HG03432 (cell line): ENCODE data around the gene ZNF618.

Experiments
- ATAC-seq: cut with Tn5 transposase; IDR thresholded peaks from one replicate; pipeline ENCODE4 v1.9.1; 2021; ENCODE audit warnings: mild to moderate bottlenecking, moderate library complexity; ENCODE audit not compliant: unreplicated experiment

Gene ZNF618

DNA sequence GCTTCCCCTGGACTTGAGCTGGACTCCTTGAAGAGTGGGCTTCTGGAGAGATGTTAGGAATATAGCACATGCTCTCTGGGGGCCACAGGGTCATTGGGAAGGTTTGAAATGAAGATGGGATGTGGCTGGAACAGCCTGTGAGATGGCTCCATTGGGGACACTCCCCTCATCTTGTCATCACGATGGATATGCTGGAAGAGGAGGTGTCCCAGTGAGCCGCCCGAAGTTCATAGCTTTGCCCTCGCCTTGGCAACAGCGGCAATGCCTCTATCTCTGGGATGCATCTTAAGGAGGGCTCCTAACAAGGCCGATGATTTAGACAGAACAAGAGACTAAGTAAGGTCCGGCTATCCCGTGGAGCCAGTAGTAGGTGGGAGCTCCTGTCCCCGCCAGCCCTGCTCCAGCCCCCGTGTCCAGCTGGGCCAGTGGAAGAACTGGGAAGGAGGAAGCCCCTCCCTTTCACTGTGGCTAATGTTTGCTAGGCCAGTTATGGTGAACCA, 178.1 kb downstream of the ZNF618 start:
- no peak for ATAC-seq

DNA sequence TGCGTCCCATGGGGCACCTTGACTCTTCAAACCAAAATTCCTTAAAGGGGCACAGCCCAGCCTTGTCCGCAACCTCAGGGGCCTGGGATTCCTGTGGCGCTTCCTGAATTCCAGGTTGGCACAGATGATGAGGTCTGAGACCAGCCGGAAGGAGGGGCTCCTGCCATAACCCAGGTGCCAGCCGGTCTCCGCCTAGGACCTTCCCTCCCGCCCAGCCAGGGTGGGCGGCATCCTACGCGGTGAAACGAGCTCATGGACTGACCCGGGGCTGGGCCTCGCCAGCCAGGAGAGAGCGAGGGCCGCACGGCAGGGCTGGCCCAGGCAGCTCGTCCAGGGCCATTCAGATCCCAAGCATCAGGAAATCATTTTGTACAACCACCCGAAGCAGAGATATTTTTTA, 179.0 kb downstream of the ZNF618 start:
- no peak for ATAC-seq

DNA sequence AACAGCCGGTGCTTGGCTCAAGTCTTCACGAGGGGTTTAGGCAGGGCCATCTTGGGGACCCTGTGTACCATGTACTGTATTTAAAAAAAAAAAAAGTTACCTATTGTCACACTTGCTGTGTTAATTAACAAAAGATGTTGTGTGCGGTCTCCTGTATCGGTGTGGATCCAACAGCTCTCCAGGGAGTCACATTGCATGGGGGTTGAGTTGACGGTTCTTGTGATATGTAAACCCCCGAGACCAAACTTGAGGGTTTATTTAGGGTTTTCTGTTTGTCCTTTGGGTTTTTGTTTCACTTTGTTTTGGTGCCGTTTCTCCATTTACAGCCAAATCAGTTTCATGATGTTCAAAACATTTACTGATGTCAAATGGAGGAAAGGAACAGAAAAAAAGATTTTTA, 179.8 kb downstream of the ZNF618 start:
- no peak for ATAC-seq

DNA sequence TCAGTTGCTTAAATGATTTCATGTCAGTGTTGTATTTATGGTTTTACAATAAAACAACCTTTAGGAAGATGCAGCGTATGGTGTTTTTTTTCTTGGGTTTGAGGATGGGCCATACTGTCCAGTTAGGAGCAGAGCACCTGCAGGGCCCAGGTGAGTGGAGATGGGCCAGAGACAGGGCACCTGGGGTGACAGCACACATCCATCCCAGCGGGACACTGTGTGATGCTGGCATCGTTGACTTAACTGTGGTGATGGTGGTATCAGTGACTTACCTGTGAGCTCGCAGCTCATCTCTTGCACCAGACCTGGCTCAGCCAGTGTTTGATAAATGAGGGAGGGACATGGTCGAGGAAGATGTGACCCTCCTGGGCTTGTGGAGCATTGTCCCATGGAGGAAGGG, 180.4 kb downstream of the ZNF618 start:
- no peak for ATAC-seq

DNA sequence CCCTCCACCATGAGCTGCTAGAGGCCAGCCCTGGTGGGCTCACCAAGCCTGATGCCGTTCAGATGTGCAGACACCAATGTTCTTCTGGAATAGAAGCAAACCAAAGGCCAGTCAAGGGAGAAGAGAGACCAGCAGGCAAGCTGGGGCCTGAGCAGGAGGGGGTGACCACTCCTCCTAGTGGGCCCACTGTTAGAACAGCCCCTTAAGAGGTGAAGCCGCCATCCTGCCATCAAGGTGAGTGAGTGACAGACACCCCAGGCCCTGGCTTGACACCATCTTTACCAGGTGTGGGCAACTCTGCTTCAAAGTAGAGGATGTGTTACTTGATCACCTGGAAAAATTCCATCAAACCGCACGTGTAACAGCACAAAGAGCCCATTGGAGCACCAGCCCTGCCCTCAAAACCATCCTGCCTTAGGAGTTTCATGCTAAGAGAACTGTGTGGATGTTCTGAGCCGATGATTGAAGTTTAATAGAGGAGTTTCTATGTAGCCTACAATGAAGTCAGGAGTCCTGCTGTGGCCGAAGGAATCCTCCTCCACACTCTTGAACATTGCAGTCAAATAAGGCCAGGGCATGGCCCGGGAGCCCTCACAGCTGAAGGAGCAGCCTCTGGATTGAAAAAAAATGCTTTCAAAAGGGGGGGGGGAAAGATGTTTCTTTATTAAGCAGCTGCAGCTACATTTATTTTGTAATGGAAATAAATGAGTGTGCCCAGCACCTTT, 181.2 kb downstream of the ZNF618 start:
- ATAC-seq: no peak

DNA sequence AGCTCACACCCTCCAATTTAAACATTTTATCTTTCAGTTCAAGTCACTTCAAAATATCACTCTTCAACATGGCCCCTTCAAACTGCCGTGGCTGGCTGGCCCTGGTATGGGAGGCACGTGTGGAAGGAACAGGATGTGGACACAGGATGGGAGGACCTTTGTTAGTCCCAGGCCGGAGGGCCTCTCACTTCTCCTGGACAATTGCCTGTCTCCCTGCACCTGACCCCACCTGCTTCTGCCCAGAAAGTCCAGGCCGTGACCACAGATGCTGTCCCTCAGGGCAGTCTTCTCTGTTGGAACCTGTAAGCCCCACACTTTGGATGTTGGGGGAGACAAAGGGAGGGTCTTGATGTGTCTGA, 182.6 kb downstream of the ZNF618 start:
- ATAC-seq: no peak

DNA sequence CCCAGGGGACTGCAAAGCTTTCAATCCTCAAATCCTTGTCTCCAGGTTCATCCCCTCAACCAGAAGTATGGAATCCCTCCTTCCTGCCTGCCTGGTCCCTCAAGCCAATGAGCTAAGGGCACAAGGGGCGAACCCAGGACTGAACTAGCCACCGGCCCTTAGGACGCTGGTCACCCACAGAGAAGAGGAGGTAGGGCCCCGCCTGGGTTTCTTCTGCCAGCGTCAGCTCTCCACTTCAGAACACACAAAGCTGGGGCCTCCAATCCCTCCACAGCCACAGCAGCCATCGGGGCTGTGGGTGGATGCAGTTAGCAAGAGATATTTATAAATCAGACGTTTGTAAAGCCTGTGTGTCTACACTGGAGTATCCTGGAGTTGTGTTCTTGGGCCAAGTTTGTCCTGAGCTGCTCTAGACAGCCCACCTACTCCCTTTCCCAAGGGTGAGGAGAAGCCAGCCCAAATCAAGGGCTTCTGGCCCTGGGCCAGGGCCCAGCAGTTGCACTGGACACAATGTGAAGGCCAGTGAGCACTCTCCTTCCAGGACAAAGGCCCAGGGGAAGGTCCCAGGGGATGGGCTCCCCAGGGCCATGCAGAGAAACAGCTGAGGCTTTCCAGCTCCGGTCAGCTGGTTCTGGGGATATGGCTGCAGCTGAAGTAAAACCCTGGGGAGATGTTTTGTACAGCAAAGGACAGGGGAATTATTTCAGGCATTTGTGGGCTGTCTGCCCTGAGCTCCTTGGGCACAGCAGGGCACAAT, 183.1 kb downstream of the ZNF618 start:
- ATAC-seq: no peak

DNA sequence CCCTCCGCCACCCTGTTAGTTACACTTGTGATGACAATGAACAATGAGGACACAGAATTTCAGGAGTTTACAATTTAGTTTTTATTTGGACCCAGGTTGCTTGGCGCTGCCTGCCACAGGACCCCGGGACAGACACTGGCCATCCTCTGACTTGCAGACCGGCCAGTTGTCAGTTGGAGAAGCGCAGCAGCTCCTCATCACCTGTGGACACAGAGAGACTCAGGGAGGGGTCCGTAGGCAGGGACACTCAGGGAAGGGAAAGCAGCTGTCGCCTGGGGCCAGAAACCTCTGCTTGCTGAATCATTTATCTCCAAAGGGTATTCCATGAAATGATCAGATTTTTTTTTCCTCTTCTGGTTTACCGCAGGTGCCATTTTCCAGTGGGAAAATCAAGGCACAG, 184.0 kb downstream of the ZNF618 start:
- ATAC-seq: no peak

DNA sequence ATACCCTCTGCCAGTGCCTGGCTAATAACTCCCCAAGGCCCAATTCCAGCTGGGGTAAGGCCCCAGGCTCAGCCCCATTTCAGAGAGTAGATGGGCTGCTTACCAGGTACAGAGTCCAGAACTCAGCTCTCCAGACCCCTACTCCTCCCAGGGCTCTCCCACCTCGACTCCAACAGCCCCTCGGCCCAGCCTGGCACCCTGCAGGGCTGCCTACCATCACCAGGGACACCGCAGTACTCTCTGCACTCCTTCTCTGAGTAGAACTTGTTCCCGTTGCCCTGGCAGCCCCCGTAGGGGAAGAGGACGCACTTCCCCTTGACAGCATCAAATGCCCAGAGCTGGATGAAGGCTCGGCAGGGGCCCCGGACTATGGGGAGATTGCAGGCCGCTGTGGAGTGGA, 184.6 kb downstream of the ZNF618 start:
- no peak for ATAC-seq

DNA sequence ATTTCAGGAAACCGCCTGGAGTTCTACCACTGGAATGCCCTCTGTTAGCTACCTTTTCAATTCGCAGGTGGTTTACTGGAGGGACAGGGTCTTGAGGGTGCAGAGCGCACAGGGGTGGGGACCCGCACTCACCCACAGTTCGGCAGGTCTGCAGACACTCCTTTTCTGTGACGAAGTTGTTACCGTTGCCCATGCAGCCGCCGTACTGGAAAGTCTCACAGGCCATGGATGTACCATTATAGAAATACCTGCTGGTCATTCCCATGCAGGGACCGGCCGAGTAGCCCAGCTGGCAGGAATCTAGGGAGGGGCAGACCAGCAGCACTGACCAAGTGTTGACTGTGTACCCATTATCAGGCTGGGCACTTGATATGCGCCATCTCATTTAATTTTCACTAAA, 185.2 kb downstream of the ZNF618 start:
- ATAC-seq: no peak

DNA sequence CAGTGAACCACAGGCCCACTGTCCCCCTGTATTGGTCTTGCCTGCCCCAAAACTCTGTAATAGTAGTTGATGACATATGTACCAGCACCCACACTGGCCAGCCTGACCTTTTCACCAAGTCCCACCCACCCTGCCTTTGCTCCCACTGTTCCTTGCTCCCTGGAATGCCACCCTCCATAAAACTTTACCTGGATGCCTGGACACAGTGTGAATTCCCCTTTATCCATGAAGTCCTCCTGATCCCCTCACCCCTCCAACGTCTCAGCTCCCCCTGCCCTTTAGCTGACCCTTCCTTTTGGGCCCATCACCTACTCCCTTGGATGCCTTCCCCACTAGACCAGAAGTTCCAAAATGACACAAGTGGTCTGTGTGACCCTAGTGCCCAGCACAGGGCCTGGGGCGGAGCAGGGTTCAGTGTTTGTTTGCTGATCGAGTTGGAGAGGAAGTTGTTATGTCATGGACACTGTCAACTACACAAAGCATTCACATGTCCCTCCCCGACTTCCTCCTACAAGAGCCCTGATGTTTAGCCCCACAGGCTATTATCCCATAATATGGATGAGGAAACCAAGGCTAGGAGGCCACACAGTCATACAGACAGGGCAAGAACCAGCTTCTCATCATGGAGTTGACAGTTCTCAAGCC, 185.8 kb downstream of the ZNF618 start:
- ATAC-seq: no peak

DNA sequence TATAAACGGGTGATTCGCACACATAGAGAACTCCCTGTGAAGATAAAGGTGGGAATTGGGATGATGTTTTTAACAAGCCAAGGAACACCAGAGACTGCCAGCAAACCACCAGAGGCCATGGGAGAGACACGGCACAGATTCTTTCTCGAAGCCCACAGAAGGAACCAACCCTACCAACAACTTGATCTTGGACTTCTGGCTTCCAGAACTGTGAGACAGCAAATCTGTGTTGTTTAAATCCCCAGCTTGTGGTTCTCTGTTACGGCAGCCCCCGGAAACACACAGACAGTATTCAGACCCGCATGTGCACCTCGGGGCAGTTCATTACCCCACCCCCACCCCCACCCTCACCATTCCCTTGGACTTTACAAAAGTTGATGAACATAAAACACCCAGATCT, 189.2 kb downstream of the ZNF618 start:
- no peak for ATAC-seq

DNA sequence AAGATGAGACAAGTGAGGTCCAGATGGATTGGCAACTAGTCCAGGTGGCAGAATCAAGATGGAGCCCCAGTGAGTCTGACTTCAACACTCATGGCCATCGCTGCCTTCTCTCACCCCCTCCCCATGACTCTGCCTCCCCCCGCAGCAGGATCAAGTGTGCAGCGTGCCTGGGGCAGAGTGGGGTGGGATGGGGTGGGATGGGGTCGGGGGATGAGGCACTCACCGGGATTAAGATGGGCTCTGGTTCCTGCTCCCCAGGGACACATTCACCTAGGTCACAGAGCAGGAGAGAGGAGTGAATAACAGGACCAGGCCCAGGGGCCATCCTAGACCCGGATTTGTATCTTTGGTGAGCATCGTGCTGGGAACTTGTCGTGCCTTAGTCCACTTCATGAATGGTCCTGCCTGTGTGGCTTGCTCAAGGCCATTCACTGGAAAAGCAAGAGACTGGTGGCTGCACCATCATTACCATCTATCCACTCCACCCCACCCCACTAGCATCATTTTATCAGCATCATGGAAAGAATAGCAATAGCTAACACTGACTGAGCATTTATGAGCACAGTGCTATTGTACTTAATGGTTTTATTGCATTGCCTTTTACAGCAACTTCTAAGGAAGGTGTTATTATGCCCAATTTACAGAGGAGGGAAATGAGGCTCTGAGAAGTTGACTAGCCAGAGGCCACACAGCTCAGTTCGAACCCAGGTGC, 193.5 kb downstream of the ZNF618 start:
- ATAC-seq: no peak

DNA sequence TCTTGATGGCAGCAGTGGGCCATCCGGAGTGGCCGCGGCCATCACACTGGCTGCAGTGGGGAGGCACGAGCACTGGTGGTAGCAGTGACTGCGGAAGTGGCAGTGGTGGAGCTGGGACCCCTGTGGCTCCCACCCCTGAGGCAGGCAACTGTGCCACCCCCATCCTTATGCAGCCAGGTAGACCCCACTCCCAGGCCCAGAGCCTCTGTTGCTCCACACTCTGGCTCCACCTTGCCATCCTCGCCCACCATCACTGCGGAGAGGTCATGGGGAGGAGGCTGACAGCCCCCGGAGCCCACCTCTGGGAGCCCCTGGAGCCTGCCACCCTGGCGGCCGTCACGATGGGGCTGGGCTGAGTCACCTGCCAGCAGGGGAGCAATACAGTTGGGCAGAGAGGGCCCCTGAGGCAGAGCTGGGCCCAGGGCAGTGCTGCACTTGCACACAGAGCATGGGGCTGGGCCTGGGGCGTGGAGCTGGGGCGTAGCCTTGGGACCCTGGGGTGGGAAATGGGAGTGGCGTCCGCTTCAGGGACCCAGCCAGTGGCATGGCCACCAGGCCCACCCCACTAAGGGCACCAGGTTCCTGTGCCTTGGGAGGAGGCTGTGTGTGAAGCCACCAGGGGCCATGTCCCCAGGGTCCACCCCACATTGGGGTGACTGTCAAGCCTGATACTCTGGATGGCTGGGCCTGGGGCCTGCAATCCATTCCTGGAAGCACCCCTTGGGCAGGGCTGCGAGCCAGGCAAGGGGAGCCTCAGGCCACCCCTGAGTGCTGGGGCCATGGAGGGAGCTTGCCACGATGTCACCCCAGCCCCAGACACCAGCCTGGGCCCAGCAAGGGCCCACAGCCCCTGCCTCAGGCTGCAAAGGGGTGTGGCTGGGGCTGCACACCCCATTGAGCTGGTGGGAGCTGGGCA, 194.3 kb downstream of the ZNF618 start:
- no peak for ATAC-seq

DNA sequence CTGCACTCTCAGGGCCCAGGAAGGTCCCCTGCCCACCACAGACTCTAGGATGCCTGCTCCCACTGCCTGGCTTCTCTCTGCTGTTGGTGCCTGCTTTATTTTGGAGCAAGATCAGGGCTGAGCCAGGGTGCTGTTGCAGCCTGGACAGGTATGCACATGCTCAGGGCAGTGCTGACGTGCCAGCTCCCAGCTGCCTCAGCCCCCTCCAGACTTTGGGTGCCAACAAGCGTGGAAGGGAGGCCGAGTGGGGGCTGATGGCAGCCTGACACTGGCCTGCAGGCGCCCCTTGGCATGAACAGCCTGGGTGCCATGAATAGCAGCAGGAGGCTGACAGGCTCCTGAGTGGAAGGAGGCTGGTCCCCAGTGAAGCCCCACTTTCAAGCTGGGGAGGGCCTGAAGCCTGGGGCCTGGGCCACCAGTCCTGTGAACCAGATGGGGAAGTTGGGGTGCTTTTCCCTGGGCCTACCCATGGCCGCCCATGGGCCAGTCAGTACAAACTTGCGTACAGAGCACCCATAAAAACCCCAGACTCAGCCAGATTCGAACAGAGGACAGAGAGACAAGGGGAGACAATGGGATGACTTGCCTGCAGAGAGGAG, 195.2 kb downstream of the ZNF618 start:
- ATAC-seq: no peak

DNA sequence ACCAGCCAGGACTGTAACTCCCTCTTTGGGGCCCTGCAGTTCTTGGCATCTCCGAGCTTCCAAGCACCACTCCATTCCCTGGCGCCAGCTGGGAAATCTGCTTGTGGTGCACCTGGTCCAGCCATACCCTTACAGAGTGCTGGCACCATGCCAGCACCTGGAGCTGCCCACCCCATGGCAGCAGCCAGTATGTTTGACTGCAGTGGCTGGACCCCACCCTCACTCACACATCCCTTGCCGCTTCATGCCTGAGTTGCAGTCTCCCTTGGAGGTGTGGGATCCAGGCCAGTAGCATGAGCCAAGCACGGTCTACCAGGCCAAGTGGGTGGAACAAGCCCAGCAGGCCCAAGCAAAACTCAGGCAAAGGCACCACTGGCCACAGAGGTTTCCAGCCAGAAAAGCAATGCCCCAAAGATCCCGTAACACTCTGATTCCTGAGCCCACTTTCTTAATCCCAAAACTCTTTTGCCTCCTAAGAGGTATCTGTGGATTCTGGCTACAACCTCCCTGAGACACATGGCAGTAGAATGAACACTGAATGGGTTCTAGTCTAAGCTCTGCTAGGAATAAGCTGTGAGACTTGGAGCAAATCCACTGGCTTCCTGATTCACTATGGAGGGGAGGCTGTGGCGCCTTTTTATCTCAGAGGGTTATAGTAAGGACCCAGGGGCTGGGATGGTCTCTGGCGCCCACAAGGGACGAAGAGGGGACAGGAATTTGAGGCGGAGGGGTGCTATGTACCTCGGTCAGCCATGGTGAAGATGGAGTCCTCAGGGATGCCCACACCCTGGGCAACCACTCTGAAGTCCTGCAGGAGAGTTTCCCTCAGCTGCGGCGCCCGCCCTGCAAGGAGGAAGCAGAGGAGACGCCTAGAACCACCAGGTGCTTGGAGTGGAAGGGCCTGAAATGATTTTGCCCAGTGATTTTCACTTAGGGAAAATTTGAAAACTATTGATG, 196.4 kb downstream of the ZNF618 start:
- ATAC-seq: no peak

DNA sequence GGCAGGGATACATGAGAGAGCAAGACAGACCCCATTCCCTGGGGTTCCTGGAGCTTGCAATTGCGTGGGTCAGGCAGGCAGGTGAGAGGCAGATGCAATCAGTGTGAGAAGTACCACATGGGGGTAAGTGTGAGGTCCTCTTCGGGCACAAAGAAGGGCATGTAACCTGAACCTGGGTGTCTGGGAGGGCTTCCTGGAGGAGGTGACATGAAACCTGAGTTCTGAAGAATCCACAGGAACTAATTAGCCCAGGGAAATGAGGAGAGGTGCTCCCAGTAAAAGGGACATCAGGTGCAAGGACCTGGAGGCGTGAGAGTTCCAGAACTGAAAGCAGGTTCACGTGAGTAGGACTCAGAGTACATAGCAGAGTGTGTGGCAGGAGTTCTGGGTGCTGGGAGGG, 199.5 kb downstream of the ZNF618 start:
- ATAC-seq: no peak

DNA sequence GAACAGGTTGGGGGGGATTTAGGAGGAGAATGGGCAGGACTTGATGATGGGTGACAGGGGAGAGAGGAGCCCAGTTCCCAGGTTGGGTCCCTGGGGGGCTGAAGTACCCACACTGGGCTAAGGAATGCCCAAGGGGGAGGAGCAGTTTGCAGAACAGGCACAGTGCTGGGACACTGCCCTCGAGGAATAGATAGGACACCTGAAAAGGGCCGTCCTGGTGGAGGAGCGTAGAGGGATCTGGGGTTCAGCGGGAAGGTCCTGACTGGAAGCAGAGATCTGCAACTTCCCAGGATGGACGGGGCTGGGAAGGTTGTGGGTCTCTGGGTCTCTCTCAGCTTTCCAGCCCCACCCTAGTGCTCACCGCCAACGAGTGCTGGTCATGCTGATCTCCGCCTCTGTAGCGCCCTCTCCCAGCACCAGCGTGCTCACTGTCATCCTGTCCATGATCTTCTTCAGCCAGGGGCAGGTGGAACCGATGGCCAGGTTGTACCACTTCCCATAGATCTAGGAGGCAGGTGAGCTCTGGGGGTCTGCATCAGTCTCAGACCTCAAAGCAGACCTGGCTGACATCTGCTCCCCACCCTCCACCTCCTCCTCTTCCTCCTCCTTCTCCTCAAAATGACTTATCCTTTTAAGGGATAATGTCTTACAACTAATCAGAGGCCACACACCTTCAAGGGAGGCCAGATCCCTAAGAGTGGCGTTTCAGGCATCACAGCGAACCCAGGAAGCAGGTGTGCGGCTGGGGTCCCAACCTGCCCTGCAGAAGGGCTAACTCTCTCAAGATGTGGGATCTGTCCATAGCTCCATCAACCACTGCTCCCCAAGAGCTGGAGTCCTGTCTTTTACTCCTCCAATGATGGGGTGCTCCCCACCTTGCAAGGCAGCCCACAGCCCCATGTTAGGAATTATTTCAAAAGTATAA, 200.4 kb downstream of the ZNF618 start:
- no peak for ATAC-seq
